DOHH2 (cell line): ENCODE measurements around the gene PATE4.

Experiments used
- H3F3A ChIP-seq: fragments of 200-600 bp; sonication (generic), shearing (Covaris generic); 2 replicates; pipeline ENCODE4 v1.6.0; 2016; ENCODE audit warnings: antibody characterized with exemption, mild to moderate bottlenecking; ENCODE audit not compliant: control insufficient read depth, insufficient read depth
- H3K27ac ChIP-seq: fragments of 200-600 bp; sonication (generic); 2 replicates; pipeline ENCODE4 v1.5.1; 2014; ENCODE audit warnings: low read depth, mild to moderate bottlenecking, low read length, moderate library complexity
- H3K27me3 ChIP-seq: fragments of 200-600 bp; sonication (generic); 2 replicates; pipeline ENCODE4 v1.6.1; 2014; ENCODE audit warnings: mild to moderate bottlenecking, low read length, mixed read lengths; ENCODE audit not compliant: control insufficient read depth
- H3K36me3 ChIP-seq: fragments of 200-600 bp; sonication (generic); 2 replicates; pipeline ENCODE4 v1.6.1; 2014; ENCODE audit warnings: mild to moderate bottlenecking, low read length, moderate library complexity, mixed read lengths; ENCODE audit not compliant: control insufficient read depth
- H3K4me1 ChIP-seq: fragments of 200-600 bp; sonication (generic); 2 replicates; pipeline ENCODE4 v1.6.1; 2014; ENCODE audit warnings: mild to moderate bottlenecking, low read length, mixed read lengths; ENCODE audit not compliant: control insufficient read depth
- H3K4me2 ChIP-seq: fragments of 200-600 bp; sonication (generic); 2 replicates; pipeline ENCODE4 v1.6.0; 2014; ENCODE audit warnings: mild to moderate bottlenecking, low read length, moderate library complexity
- H3K4me3 ChIP-seq: fragments of 200-600 bp; sonication (generic); 2 replicates; pipeline ENCODE4 v1.5.1; 2014; ENCODE audit warnings: mild to moderate bottlenecking, low read length, mixed read lengths
- H3K79me2 ChIP-seq: fragments of 200-600 bp; sonication (generic); 2 replicates; pipeline ENCODE4 v1.6.1; 2014; ENCODE audit warnings: mild to moderate bottlenecking, low read length, mixed read lengths; ENCODE audit not compliant: control insufficient read depth
- H3K9me2 ChIP-seq: fragments of 200-600 bp; sonication (generic); replicated peaks from 2 replicates; pipeline ENCODE4 v1.6.1; 2014; ENCODE audit warnings: mild to moderate bottlenecking, low read length, mixed read lengths; ENCODE audit not compliant: control insufficient read depth
- H3K9me3 ChIP-seq: fragments of 200-600 bp; sonication (generic); 2 replicates; pipeline ENCODE4 v1.6.1; 2014; ENCODE audit warnings: antibody characterized with exemption, low read length, mixed read lengths; ENCODE audit not compliant: control insufficient read depth, insufficient read depth
- H4K20me1 ChIP-seq: fragments of 200-600 bp; sonication (generic); 2 replicates; pipeline ENCODE4 v1.6.0; 2014; ENCODE audit warnings: low read depth, mild to moderate bottlenecking, antibody characterized with exemption, low read length, moderate library complexity; ENCODE audit not compliant: control insufficient read depth, insufficient read depth
- CTCF ChIP-seq: fragments of 200-600 bp; sonication (generic); IDR thresholded peaks from one replicate; pipeline ENCODE4 v1.5.1; 2014; ENCODE audit warnings: antibody characterized with exemption, mild to moderate bottlenecking, low read depth, low read length; ENCODE audit not compliant: poor library complexity, severe bottlenecking
- EZH2phosphoT487 ChIP-seq: fragments of 200-600 bp; sonication (generic); IDR thresholded peaks from 2 replicates; pipeline ENCODE4 v1.6.1; 2017; ENCODE audit warnings: borderline replicate concordance, mild to moderate bottlenecking, antibody characterized with exemption, low read length, moderate library complexity, mixed read lengths

The PATE4 gene

GRCh38 chr11:125833016-125833415, at the start of gene PATE4:
Gene PATE4, plus strand, starts transcription at chr11:125833316. Its CDS starts 44 bp downstream, at chr11:125833360.
- Histone ChIP-seq H3K9me3 (no peaks in the 10 kb centered on the region), H3F3A (no peaks in the 10 kb centered on the region), H3K27ac (no peak within 1 kb of the TSS), H4K20me1 (no peaks in the 10 kb centered on the region), H3K79me2 (no peaks in the 10 kb centered on the region), H3K27me3 (peaks cover 7% of the 10 kb centered on the region), H3K4me1 (no peaks in the 10 kb centered on the region), H3K4me2 (no peak within 1 kb of the TSS), H3K9me2 (no peaks in the 10 kb centered on the region), H3K36me3 (no peaks in the 10 kb centered on the region), H3K4me3 (no peak within 1 kb of the TSS)
- TF ChIP-seq CTCF (no peak), EZH2phosphoT487 (no peak)

- Histone ChIP-seq H3K79me2 (no peaks in the 10 kb centered on the region), H3K27me3 (no peaks in the 10 kb centered on the region), H3K4me1 (no peaks in the 10 kb centered on the region), H4K20me1 (no peaks in the 10 kb centered on the region), H3F3A (no peaks in the 10 kb centered on the region), H3K36me3 (no peaks in the 10 kb centered on the region), H3K9me2 (no peaks in the 10 kb centered on the region), H3K9me3 (no peaks in the 10 kb centered on the region), H3K4me2 (no peak overlapping the region), H3K4me3 (no peak overlapping the region), H3K27ac (no peak overlapping the region)
- TF ChIP-seq EZH2phosphoT487 (no peak), CTCF (no peak)
Observed at GRCh38 chr11:125784678-125785077, 48.4 kb upstream of the PATE4 start.

- no peaks in the 10 kb centered on the region for H3K79me2 ChIP-seq
- no peaks in the 10 kb centered on the region for H3K9me3 ChIP-seq
- H3K4me1 ChIP-seq = no peaks in the 10 kb centered on the region
- H3K27me3 ChIP-seq = no peaks in the 10 kb centered on the region
- no peaks in the 10 kb centered on the region for H4K20me1 ChIP-seq
- no peak within 1 kb of the TSS for H3K27ac ChIP-seq
- no peak within 1 kb of the TSS for H3K4me3 ChIP-seq
- TF ChIP-seq EZH2phosphoT487 (no peak), CTCF (no peak)
- no peaks in the 10 kb centered on the region for H3K36me3 ChIP-seq
- no peak within 1 kb of the TSS for H3K4me2 ChIP-seq
- H3K9me2 ChIP-seq = no peaks in the 10 kb centered on the region
- no peaks in the 10 kb centered on the region for H3F3A ChIP-seq
Observed at GRCh38 chr11:125787827-125788226, 45.3 kb upstream of the PATE4 start, which contains the start of gene PATE3. Gene PATE3, plus strand, starts transcription at chr11:125788127. Its CDS starts 25 bp downstream, at chr11:125788152.

GRCh38 chr11:125790825-125791224, 42.3 kb upstream of the PATE4 start:
- H3K4me3 ChIP-seq = no peak overlapping the region
- no peak overlapping the region for H3K27ac ChIP-seq
- H3K4me2 ChIP-seq = no peak overlapping the region
- no peaks in the 10 kb centered on the region for H3K9me2 ChIP-seq
- H3K79me2 ChIP-seq = no peaks in the 10 kb centered on the region
- H4K20me1 ChIP-seq = no peaks in the 10 kb centered on the region
- H3F3A ChIP-seq = no peaks in the 10 kb centered on the region
- no peaks in the 10 kb centered on the region for H3K9me3 ChIP-seq
- no peak for TF ChIP-seq EZH2phosphoT487
- TF ChIP-seq CTCF = no peak
- H3K4me1 ChIP-seq = no peaks in the 10 kb centered on the region
- H3K27me3 ChIP-seq = no peaks in the 10 kb centered on the region
- no peaks in the 10 kb centered on the region for H3K36me3 ChIP-seq
